ENCODE measurements around the gene RTN4RL2. TPM values are rescaled to one million over a fixed set of nuclear protein-coding genes. Genes with fewer than 3 reads are reported as not detected.

The RTN4RL2 gene
- total and polyA plus RNA-seq, 2 donors (not counting 3 experiments of a cell fraction or from before 2014, with no cell fraction given) = 0.35 to 1.3 TPM

GRCh38 chr11:57471496-57471895, 11.2 kb downstream of the RTN4RL2 start:
- ChIA-PET POLR2A (no interaction called here), CTCF (interaction anchor here (1.6 to 2.3 kb wide), 3 partner anchors 11 to 22 kb away, joined by 3 to 10 read pairs (median 4); partner anchors contain the start of gene RTN4RL2)
- dilution Hi-C loops (cut with MboI; ENCODE audit: extremely low pct_ligation_motif_present, low sequenced_read_pairs) (no loop called here), intact Hi-C loops (cut with micrococcal nuclease) (no loop called here)
- FAIRE-seq = no peak
- no peaks in the 10 kb centered on the region for H3K36me3 ChIP-seq (ENCODE audit: control insufficient read depth in 2 of 2, extremely low read depth in 1 of 2, insufficient read depth in 2 of 2, low read length in 2 of 2)
- H4K20me1 ChIP-seq (replicated peaks; ENCODE audit: control insufficient read depth, extremely low read depth, insufficient read depth, low read length) = no peaks in the 10 kb centered on the region
- no peak overlapping the region for H3K27ac ChIP-seq (ENCODE audit: insufficient read depth, low read depth, low read length)
- DNase-seq (ENCODE audit: low read depth, low spot score) = no peak
- no peaks in the 10 kb centered on the region for H3K79me2 ChIP-seq (ENCODE audit: control insufficient read depth, insufficient read depth, low read length)
- TF ChIP-seq POLR2A (IDR thresholded peaks at IDR 0.05; ENCODE audit: low read depth, low read length) (no peak), GATA2 (IDR thresholded peaks at IDR 0.05; ENCODE audit: insufficient read depth, insufficient read length, low read depth, low read length) (no peak)
- peaks cover 4 to 11% of the 10 kb centered on the region in 2 experiments for H3K27me3 ChIP-seq (ENCODE audit: control insufficient read depth in 2 of 2, insufficient read depth in 2 of 2, low read length in 2 of 2)
- H2AFZ ChIP-seq (ENCODE audit: low read depth, low read length) = no peak overlapping the region
- no peak overlapping the region for H3K9ac ChIP-seq (replicated peaks; ENCODE audit: extremely low read depth, insufficient read depth, low read length)
- no peaks in the 10 kb centered on the region for H3K9me1 ChIP-seq (replicated peaks; ENCODE audit: control insufficient read depth, extremely low read depth, insufficient read depth, low read length)
- H3K4me1 ChIP-seq (ENCODE audit: control insufficient read depth, extremely low read depth, insufficient read depth, low read length) = peaks cover 4% of the 10 kb centered on the region
- BruUV-seq (replicated peaks) = no TSS peak
- H3K4me3 ChIP-seq (replicated peaks in 1 of 3; ENCODE audit: insufficient read depth in 1 of 3, low read depth in 1 of 3, low read length in 3 of 3) = no peak overlapping the region
- H3K4me2 ChIP-seq (ENCODE audit: insufficient read depth, low read length) = no peak overlapping the region
- H3K9me3 ChIP-seq (replicated peaks; ENCODE audit: control insufficient read depth, insufficient read depth, low read length) = no peaks in the 10 kb centered on the region

GRCh38 chr11:57473285-57473841, 13.0 kb downstream of the RTN4RL2 start:
- no TSS peak for BruUV-seq (replicated peaks)

More at GRCh38 chr11:57473285-57473841, 13.0 kb downstream of the RTN4RL2 start:
- H4K20me1 ChIP-seq (replicated peaks; ENCODE audit: control insufficient read depth, extremely low read depth, insufficient read depth, low read length) = no peaks in the 10 kb centered on the region
- H3K4me1 ChIP-seq (ENCODE audit: control insufficient read depth, extremely low read depth, insufficient read depth, low read length) = peaks cover 7% of the 10 kb centered on the region
- FAIRE-seq (no peak), DNase-seq (ENCODE audit: low read depth, low spot score) (no peak)
- dilution Hi-C loops (cut with MboI; ENCODE audit: extremely low pct_ligation_motif_present, low sequenced_read_pairs) (no loop called here), intact Hi-C loops (cut with micrococcal nuclease) (no loop called here)
- H3K9ac ChIP-seq (replicated peaks; ENCODE audit: extremely low read depth, insufficient read depth, low read length) = no peak overlapping the region
- no peaks in the 10 kb centered on the region for H3K36me3 ChIP-seq (ENCODE audit: control insufficient read depth in 2 of 2, extremely low read depth in 1 of 2, insufficient read depth in 2 of 2, low read length in 2 of 2)
- H3K4me3 ChIP-seq (replicated peaks in 1 of 3; ENCODE audit: insufficient read depth in 1 of 3, low read depth in 1 of 3, low read length in 3 of 3) = no peak overlapping the region
- no peak overlapping the region for H2AFZ ChIP-seq (ENCODE audit: low read depth, low read length)
- H3K27ac ChIP-seq (ENCODE audit: insufficient read depth, low read depth, low read length) = no peak overlapping the region
- CTCF ChIA-PET = interaction anchor here (0.6 to 3.5 kb wide), 11 partner anchors 9 to 171 kb away, joined by 3 to 25 read pairs (median 5); partner anchors contain the start of gene RTN4RL2
- H3K9me1 ChIP-seq (replicated peaks; ENCODE audit: control insufficient read depth, extremely low read depth, insufficient read depth, low read length) = no peaks in the 10 kb centered on the region
- TF ChIP-seq GATA2 (IDR thresholded peaks at IDR 0.05; ENCODE audit: insufficient read depth, insufficient read length, low read depth, low read length) (no peak), MAX (IDR thresholded peaks at IDR 0.05; ENCODE audit: insufficient read depth, insufficient read length) (no peak), JUN (IDR thresholded peaks at IDR 0.05; ENCODE audit: borderline replicate concordance, insufficient read depth, insufficient read length, low read depth) (no peak), POLR2AphosphoS5 (IDR thresholded peaks at IDR 0.05; ENCODE audit: insufficient read depth, low read depth, low read length) (no peak), EZH2 (IDR thresholded peaks at IDR 0.05; ENCODE audit: borderline replicate concordance, low read depth, low read length, severe bottlenecking) (no peak), CTCF (IDR thresholded peaks at IDR 0.05; ENCODE audit: extremely low read depth in 1 of 2, insufficient read depth in 1 of 2, low read depth in 1 of 2, low read length in 2 of 2) (no peak), MYC (IDR thresholded peaks at IDR 0.05; ENCODE audit: low read depth, low read length) (no peak), FOS (IDR thresholded peaks at IDR 0.05; ENCODE audit: borderline replicate concordance, insufficient read depth, low read length) (no peak), POLR2A (IDR thresholded peaks at IDR 0.05; ENCODE audit: low read depth, low read length) (no peak)
- POLR2A ChIA-PET = no interaction called here
- peaks cover 8 to 27% of the 10 kb centered on the region in 2 experiments for H3K27me3 ChIP-seq (ENCODE audit: control insufficient read depth in 2 of 2, insufficient read depth in 2 of 2, low read length in 2 of 2)
- H3K9me3 ChIP-seq (replicated peaks; ENCODE audit: control insufficient read depth, insufficient read depth, low read length) = no peaks in the 10 kb centered on the region
- no peak overlapping the region for H3K4me2 ChIP-seq (ENCODE audit: insufficient read depth, low read length)
- H3K79me2 ChIP-seq (ENCODE audit: control insufficient read depth, insufficient read depth, low read length) = no peaks in the 10 kb centered on the region

All from endothelial cell of umbilical vein (primary cell).